Measurements from ENCODE around the gene EVA1B.

EVA1B gene

DNA sequence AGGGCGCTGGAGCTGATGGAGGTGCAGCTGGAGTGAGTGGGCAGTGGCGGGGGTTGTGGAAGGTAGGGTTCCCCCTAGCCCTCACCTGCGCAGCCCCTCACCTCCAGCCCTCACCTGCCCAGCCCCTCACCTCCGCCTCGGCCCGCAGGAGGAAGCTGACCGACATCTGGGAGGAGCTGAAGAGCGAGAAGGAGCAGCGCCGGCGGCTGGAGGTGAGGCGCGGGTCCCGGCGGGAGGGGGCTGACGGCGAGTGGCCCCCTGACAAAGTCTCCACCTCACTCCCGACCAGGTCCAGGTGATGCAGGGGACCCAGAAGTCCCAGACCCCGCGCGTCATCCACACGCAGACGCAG lies 2.7 kb downstream of the EVA1B start:
- DNase-seq (ENCODE audit: low read depth in 1 of 2, low spot score in 1 of 2) = no peak

- DNase-seq (ENCODE audit: low read depth in 1 of 2, low spot score in 1 of 2) = no peak
Measured at GRCh38 chr1:36320291-36320761, 3.1 kb downstream of the EVA1B start.

DNA sequence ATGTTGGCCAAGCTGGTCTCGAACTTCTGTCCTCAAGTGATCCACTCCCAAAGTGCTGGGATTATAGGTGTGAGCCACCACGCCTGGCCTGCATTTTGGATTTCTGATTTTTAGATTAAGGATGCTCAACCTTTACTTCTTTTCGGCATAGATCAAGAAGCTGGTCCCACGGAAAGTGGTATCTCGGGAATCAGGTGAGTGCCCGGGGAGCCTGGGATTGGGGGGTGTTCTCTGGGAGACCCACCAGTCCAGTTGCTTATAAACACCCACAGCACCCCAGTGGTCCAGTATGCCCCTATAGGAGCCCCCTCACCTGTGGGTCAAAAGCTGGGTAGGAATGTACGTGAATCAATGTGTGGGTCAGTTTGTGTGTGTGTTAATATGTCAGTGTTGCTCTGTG lies 14.0 kb downstream of the EVA1B start:
- no peak for DNase-seq (ENCODE audit: low read depth in 1 of 2, low spot score in 1 of 2)

DNA sequence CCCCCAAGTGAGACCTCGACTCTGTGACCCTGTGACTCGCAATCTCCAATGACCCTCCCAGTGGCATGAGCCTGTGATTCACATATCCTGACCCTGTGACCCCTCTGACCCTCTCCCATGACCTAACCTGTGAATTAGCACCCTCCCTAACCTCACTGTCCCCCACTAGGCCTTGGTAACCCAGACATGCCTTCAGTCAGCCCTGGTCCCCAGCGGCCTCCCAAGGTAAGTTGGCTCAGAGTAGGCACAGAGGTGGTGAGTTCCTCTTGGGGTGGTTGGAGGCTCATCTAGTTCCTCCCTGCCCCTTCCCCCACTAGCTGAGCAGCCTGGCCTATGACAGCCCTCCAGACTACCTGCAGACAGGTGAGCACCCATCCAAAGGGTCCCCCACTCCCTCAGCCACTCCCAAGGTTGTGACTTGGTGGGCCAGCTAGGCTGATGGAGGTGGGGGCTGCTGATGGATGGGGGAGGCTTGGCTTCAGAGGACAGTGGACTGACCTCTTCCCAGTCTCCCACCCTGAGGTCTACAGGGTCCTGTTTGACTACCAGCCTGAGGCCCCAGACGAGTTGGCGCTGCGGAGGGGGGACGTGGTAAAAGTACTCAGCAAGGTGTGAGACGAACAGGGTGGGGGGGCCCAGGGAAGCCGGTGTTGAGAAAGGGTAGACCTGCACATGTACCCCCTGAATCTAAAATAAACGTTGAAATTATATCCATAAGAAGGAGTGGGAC lies 15.7 kb downstream of the EVA1B start:
- no peak for DNase-seq (ENCODE audit: low read depth in 1 of 2, low spot score in 1 of 2)

DNA sequence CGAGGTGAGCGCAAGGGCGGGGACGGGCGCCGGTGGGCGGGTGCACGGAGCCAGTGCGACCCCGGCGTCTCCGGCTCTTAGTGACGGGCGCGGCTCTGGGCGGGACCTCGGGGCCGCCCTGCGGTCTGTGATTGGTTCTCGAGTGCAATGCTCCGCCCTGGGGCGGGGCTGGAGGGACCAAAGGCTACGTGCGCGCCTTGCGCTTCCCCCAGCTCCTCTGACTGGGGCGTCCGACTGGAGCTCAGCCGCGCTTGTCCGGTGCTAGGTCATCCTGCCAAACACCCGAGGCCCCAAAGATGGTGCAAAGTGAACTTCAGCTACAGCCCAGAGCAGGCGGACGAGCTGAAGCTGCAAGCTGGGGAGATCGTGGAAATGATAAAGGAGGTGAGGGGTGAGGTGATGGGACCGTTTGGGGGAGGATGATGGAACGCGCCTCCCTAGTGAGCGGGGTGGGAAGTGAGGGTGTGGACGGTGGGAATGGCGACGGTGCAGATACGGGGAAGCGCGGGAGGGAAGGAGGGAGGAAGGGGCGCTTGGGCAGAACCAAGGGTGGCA lies 16.5 kb downstream of the EVA1B start:
- peak; percentile 79 to 83 for DNase-seq (ENCODE audit: low read depth in 1 of 2, low spot score in 1 of 2)

GRCh38 chr1:36306210-36306901 lies 17.1 kb downstream of the EVA1B start, which contains the start of gene SH3D21:
TSS of gene SH3D21 (plus strand) at chr1:36306368. CDS start at chr1:36306421, 53 bp downstream.
- DNase-seq (ENCODE audit: low read depth in 1 of 2, low spot score in 1 of 2) = no peak

DNA sequence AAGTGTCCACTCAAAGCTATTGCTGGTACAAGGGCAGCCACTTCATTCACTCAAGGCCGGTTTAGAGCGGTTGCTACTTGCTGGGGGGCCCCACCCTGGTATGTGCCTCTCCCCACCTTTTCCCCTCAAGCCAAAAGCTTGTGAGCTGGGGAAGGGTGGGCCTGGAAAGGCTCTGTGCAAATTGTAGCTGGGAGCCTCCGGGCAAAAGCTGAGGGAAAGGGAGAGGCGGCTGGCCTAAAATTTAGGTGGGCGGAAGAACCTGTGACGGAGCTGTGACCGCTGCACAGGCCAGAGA lies 17.6 kb downstream of the EVA1B start:
- DNase-seq (ENCODE audit: low read depth in 1 of 2, low spot score in 1 of 2) = no peak

DNA sequence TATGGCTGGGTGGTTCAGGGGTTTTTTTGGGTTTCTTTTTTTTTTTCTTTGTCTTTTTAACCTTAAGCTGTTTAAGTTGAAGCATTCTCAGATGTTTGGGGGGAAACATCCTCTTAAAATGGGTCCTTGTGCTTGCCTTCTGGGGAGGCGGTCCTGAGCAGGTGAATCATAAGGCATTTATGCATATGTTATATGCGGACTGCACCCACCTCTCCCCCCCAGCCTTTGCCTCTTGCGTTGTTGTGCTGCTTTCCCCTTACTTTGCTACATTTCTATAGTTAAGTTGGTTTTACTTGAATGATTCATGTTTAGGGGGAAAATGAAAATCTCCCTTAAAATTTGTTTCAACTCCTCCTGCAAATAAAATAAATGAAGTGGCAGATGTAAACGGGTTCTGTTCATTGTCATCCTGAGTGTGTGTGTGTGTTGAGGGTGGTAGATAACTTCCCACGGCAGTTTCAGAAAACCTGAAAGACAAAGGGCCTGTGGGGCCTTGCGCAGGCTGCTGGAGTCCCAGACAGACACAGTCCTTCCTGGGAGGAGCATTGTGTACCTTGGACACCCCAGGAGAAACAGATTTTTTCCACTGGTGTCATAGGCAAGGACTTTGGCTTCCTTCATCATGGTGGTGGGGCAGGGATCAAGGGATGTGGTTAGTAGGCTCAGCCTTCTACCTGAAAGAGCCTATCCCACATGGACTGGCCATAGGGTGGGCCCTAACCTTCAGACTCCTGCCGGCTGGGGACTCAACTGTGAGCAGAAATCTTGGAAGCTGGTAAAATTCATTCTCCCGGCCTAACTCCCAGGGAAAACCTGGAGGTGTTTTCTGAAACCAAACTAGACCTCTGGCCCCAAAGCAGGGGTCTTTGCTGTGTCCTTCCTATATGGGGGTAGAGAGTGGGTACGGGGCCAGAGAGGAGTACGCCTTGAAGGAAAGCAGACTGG lies 18.2 kb downstream of the EVA1B start:
- DNase-seq (ENCODE audit: low read depth in 1 of 2, low spot score in 1 of 2) = peak in 1 of 2 donors; percentile 46

DNA sequence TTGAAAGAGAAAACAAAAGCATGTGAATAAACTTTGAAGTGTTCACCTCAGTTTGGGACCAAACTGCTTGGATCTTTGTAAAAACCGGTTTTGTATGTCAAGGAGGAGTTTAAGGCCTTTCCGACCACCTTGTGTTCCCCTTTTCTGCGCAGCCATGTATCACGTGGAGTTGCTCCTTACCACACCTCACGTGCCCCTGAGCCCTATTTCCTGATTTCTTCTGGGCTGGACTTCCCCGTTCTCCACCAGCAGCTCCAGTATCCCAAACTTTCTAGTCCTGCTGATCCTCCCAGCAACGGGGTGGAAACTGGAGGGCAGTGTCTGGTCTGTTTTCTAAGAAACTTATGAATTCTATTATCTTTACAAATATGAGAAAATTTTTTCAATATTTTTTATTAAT lies 18.9 kb downstream of the EVA1B start:
- no peak for DNase-seq (ENCODE audit: low read depth in 1 of 2, low spot score in 1 of 2)

DNA sequence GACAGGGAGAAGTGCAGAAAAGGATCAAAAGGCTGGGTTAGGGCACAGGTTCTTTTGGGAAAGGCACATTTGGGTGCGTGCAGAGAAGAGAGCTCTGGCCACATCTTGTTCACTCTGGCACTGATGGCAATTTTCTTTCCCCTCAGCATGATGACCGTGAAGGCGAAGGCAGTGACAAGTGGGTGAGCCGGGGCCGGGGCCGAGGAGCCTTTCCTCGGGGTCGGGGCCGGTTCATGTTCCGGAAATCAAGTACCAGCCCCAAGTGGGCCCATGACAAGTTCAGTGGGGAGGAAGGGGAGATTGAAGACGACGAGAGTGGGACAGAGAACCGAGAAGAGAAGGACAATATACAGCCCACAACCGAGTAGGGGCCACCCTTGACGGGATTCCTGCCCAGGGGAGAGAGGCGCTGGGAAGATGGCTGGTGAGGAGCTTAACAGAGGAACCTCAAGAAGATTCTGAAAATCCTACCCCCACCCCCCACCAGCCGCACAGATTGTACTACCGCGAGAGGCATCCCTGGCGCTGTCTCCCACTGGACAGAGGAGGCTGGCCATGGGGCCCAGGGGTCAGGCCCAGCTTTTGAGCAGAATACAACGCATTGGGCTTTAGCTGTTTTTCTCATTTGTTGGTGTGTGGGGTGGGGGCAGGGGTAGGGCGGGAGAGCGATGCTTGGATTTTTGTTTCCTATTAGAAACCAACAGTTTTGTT lies 19.6 kb downstream of the EVA1B start:
- no peak for DNase-seq (ENCODE audit: low read depth in 1 of 2, low spot score in 1 of 2)

- DNase-seq (ENCODE audit: low read depth in 1 of 2, low spot score in 1 of 2) = no peak
Measured at GRCh38 chr1:36303244-36303643, 20.2 kb downstream of the EVA1B start.

GRCh38 chr1:36301220-36301619 lies 22.2 kb downstream of the EVA1B start:
- DNase-seq (ENCODE audit: low read depth in 1 of 2, low spot score in 1 of 2) = no peak

- DNase-seq (ENCODE audit: low read depth in 1 of 2, low spot score in 1 of 2) = peak in 1 of 2 donors; percentile 35
Measured at GRCh38 chr1:36300526-36300925, 22.9 kb downstream of the EVA1B start.

DNA sequence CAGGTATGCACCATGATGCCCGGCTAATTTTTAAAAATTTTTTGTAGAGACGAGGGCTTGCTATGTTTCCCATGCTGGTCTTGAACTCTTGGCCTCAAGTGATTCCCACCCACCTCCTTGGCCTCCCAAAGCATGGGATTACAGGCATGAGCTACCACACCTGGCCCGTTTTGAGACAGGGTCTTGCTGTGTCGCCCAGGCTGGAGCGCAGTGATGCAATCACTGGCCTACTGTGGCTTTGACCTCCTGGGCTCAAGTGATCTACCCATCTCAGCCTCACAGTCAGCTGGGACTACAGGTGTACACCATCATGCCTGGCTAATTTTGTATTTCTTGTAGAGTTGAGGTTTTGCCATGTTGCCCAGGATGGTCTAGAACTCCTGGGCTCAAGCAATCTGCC lies 24.8 kb downstream of the EVA1B start:
- DNase-seq (ENCODE audit: low read depth in 1 of 2, low spot score in 1 of 2) = no peak

DNA sequence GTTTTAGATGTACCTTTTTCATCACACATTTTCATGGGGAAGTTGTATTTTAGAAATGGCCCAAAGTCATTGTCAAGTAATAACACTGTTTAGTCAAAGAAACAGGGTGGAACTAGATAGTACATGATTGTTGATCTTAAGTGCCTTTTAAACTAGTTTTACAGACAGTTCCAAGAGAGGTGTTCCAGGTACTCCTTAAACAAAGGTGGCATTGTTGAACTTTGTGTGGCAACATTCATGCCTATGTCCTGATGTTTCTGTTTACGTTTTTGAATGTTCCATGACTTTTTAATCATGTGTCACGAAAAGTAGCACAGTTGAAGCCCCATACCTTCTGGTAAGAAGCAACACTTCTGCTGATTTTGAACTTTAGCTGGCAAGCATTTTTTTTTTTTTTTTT lies 26.4 kb downstream of the EVA1B start:
- DNase-seq (ENCODE audit: low read depth in 1 of 2, low spot score in 1 of 2) = no peak

- DNase-seq (ENCODE audit: low read depth in 1 of 2, low spot score in 1 of 2) = no peak
Measured at GRCh38 chr1:36295390-36295789, 28.1 kb downstream of the EVA1B start.

DNA sequence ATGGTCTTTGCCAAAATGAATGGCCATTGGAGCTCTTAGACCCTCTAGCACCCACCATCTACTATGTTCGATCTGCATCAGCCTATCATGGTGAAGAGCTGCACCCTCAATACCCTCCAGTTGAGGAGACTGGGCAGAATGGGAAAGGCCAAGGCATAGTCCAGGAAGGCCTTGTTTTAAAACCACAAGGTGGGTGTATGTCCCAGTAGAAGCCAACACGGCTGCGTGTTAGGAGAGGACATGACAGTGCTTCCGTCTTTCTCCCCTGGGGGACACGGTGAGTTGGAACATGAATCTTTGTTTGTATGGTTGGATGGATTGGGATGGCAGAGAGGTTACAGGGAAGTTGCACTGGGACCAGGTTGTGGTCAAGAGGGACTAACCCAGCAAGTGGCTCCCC lies 35.9 kb downstream of the EVA1B start:
- no peak for DNase-seq (ENCODE audit: low read depth in 1 of 2, low spot score in 1 of 2)

DNA sequence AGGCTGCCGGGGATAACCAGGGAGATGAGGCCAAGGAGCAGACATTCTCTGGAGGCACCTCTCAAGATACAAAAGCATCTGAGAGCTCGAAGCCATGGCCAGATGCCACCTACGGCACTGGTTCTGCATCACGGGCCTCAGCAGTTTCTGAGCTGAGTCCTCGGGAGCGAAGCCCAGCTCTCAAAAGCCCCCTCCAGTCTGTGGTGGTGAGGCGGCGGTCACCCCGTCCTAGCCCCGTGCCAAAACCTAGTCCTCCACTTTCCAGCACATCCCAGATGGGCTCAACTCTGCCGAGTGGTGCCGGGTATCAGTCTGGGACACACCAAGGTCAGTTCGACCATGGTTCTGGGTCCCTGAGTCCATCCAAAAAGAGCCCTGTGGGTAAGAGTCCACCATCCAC lies 36.6 kb downstream of the EVA1B start:
- DNase-seq (ENCODE audit: low read depth in 1 of 2, low spot score in 1 of 2) = no peak

- peak in 1 of 2 donors; percentile 61 for DNase-seq (ENCODE audit: low read depth in 1 of 2, low spot score in 1 of 2)
Measured at GRCh38 chr1:36285443-36286101, 37.9 kb downstream of the EVA1B start.

DNA sequence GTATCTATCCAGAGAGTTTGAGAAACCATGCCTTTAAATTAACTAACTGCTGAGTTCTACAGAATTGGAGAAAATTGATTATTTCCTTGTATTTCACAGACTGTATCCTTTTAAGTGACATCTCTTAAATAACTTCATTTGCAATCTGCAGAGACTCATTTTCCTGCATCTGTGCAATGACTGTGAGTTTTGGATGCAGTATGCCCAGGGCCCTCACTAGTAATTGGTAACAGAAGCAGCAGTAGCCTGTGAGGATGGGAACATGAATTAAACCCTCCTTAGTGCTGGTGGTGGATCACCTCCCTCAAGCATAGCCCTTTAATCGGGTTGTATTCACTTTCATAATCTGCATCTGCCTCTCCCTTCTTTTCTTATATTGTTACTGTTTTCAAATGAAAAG lies 38.9 kb downstream of the EVA1B start:
- DNase-seq (ENCODE audit: low read depth in 1 of 2, low spot score in 1 of 2) = no peak

Measured in activated CD4-positive, alpha-beta T cell treated with anti-CD3 and anti-CD28 coated beads, Interleukin-2, amount 50 U/mL, for 24 hours (primary cell).